Measurements from ENCODE around the gene CERS6. TPM values are rescaled to one million over a fixed set of nuclear protein-coding genes. Genes with fewer than 3 reads are reported as not detected.

Gene CERS6
- total and polyA plus RNA-seq, 2 of the 8 experiments (the other 6 are each of a cell fraction or from before 2014, with no cell fraction given) = 6.8 to 28.2 TPM

- Histone ChIP-seq H2BK5ac (ENCODE audit: low read depth, low read length) (no peak overlapping the region), H3K18ac (ENCODE audit: extremely low read depth, low read length) (no peak overlapping the region), H3K4me2 (ENCODE audit: insufficient read depth in 1 of 2, low read depth in 2 of 2, low read length in 2 of 2) (no peak overlapping the region), H3K4ac (replicated peaks; ENCODE audit: insufficient read length, low read depth, low read length) (no peak overlapping the region), H3K4me1 (replicated peaks in 1 of 4; ENCODE audit: control insufficient read depth in 3 of 4, insufficient read depth in 4 of 4, low read length in 3 of 4) (peaks cover 0 to 3% (median 0%) of the 10 kb centered on the region in 4 experiments; a peak in 1 of 7 replicates), H2BK20ac (ENCODE audit: low read length) (no peak overlapping the region), H4K5ac (ENCODE audit: insufficient read length, low read depth, low read length) (no peak overlapping the region), H2BK15ac (ENCODE audit: low read length) (no peak overlapping the region), H3K23me2 (ENCODE audit: low read depth, low read length) (no peaks in the 10 kb centered on the region), H3K36me3 (ENCODE audit: control insufficient read depth in 2 of 4, insufficient read depth in 4 of 4, low read length in 3 of 4) (no peaks in the 10 kb centered on the region), H3K9ac (replicated peaks in 1 of 4; ENCODE audit: extremely low read depth in 1 of 4, low read depth in 3 of 4, low read length in 3 of 4) (no peak overlapping the region), H4K91ac (replicated peaks; ENCODE audit: insufficient read length, low read length) (no peak overlapping the region), H3K23ac (ENCODE audit: insufficient read length) (no peak overlapping the region), H3K14ac (ENCODE audit: insufficient read length) (no peak overlapping the region), H2BK120ac (replicated peaks; ENCODE audit: low read depth, low read length) (no peak overlapping the region), H4K8ac (ENCODE audit: extremely low read depth, insufficient read depth, low read length) (no peak overlapping the region), H3K27me3 (replicated peaks in 1 of 4; ENCODE audit: control insufficient read depth in 3 of 4, extremely low read depth in 1 of 4, insufficient read depth in 3 of 4, low read length in 3 of 4) (no peaks in the 10 kb centered on the region), H3K27ac (ENCODE audit: low read depth, low read length) (no peak overlapping the region), H3K79me2 (ENCODE audit: control insufficient read depth in 1 of 2, insufficient read depth in 2 of 2, low read length in 2 of 2) (no peaks in the 10 kb centered on the region), H2AFZ (ENCODE audit: low read length) (no peak overlapping the region), H3K4me3 (ENCODE audit: extremely low read depth in 1 of 4, insufficient read depth in 2 of 4, low read depth in 3 of 4, low read length in 4 of 4) (no peak overlapping the region), H3K56ac (replicated peaks; ENCODE audit: insufficient read length, low read depth, low read length) (no peak overlapping the region), H3K9me3 (ENCODE audit: insufficient read depth in 2 of 2, low read depth in 1 of 2, low read length in 1 of 2) (no peaks in the 10 kb centered on the region), H2AK5ac (ENCODE audit: low read depth, low read length) (no peak overlapping the region), H4K20me1 (replicated peaks in 1 of 2; ENCODE audit: control insufficient read depth in 1 of 2, insufficient read depth in 2 of 2, low read length in 2 of 2) (no peaks in the 10 kb centered on the region), H3K79me1 (ENCODE audit: low read depth, low read length) (no peaks in the 10 kb centered on the region), H2BK12ac (ENCODE audit: low read depth, low read length) (no peak overlapping the region)
- 78% methylated on average over 2 of the region's 2 CpGs; no CpG with 5 or more reads in 1 of the 2 experiments for WGBS, 2 experiments (ENCODE audit: extremely low coverage in 1 of 2, insufficient coverage in 1 of 2, insufficient read length in 1 of 2, insufficient replicate concordance in 2 of 2, low coverage in 1 of 2, low lambda C conversion rate in 2 of 2, missing lambda C conversion rate in 1 of 2)
- DNase-seq (ENCODE audit: low read depth in 1 of 2, low spot score in 2 of 2) (no peak), FAIRE-seq (no peak)
- CTCF ChIA-PET (ENCODE audit: partially characterized antibody) = interaction anchor here (0.9 kb wide), 1 partner anchor 11 kb away, joined by 3 read pairs; no protein-coding TSS in a partner anchor
- POLR2A ChIA-PET (ENCODE audit: partially characterized antibody) = no interaction called here
- no peak for TF ChIP-seq HDAC2 (IDR thresholded peaks at IDR 0.05; ENCODE audit: borderline replicate concordance in 1 of 2, low read depth in 2 of 2, low read length in 2 of 2)
- TF ChIP-seq, protein P1, sequence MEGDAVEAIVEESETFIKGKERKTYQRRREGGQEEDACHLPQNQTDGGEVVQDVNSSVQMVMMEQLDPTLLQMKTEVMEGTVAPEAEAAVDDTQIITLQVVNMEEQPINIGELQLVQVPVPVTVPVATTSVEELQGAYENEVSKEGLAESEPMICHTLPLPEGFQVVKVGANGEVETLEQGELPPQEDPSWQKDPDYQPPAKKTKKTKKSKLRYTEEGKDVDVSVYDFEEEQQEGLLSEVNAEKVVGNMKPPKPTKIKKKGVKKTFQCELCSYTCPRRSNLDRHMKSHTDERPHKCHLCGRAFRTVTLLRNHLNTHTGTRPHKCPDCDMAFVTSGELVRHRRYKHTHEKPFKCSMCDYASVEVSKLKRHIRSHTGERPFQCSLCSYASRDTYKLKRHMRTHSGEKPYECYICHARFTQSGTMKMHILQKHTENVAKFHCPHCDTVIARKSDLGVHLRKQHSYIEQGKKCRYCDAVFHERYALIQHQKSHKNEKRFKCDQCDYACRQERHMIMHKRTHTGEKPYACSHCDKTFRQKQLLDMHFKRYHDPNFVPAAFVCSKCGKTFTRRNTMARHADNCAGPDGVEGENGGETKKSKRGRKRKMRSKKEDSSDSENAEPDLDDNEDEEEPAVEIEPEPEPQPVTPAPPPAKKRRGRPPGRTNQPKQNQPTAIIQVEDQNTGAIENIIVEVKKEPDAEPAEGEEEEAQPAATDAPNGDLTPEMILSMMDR (IDR thresholded peaks at IDR 0.05; ENCODE audit: control extremely low read depth in 1 of 3, insufficient read depth in 1 of 3, low read depth in 1 of 3, low read length in 3 of 3) = no peak
- no peak for TF ChIP-seq YY1 (IDR thresholded peaks at IDR 0.05; ENCODE audit: low read depth, low read length)
- TF ChIP-seq EZH2 (IDR thresholded peaks at IDR 0.05; ENCODE audit: low read depth, low read length, severe bottlenecking) = no peak
- no peak for TF ChIP-seq ZNF274 (IDR thresholded peaks at IDR 0.05; ENCODE audit: borderline replicate concordance, extremely low read depth, low read length)
- TF ChIP-seq, protein P2, sequence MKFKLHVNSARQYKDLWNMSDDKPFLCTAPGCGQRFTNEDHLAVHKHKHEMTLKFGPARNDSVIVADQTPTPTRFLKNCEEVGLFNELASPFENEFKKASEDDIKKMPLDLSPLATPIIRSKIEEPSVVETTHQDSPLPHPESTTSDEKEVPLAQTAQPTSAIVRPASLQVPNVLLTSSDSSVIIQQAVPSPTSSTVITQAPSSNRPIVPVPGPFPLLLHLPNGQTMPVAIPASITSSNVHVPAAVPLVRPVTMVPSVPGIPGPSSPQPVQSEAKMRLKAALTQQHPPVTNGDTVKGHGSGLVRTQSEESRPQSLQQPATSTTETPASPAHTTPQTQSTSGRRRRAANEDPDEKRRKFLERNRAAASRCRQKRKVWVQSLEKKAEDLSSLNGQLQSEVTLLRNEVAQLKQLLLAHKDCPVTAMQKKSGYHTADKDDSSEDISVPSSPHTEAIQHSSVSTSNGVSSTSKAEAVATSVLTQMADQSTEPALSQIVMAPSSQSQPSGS (IDR thresholded peaks at IDR 0.05; ENCODE audit: low read length) = no peak
- no peak for TF ChIP-seq RFX5 (IDR thresholded peaks at IDR 0.05; ENCODE audit: borderline replicate concordance, low read depth, low read length)
- no peak for TF ChIP-seq TEAD4 (IDR thresholded peaks at IDR 0.05; ENCODE audit: low read depth, low read length)
- TF ChIP-seq SP4 (IDR thresholded peaks at IDR 0.05; ENCODE audit: low read length) = no peak
- no peak for TF ChIP-seq TCF12 (IDR thresholded peaks at IDR 0.05; ENCODE audit: low read depth, low read length)
Measured at GRCh38 chr2:168814046-168814445, 358.0 kb downstream of the CERS6 start.
